Type B pancreatic cell (in vitro differentiated cells): Measurements from ENCODE around the gene SETDB2. TPM values are rescaled to one million over a fixed set of nuclear protein-coding genes. Genes with fewer than 3 reads are reported as not detected.

Experiments
- DNase-seq: peaks from one replicate; pipeline ENCODE4 v3.0.0; 2021; ENCODE audit warnings: mixed read lengths; ENCODE audit not compliant: unreplicated experiment; ENCODE audit errors: extremely low spot score
- H3K27ac Mint-ChIP-seq: 2 replicates; pipeline ENCODE4 v1.8.0; 2021; ENCODE audit warnings: mild to moderate bottlenecking, mixed read lengths
- H3K27me3 Mint-ChIP-seq: 2 replicates; pipeline ENCODE4 v1.8.0; 2021; ENCODE audit warnings: mixed read lengths
- H3K36me3 Mint-ChIP-seq: 2 replicates; pipeline ENCODE4 v1.8.0; 2021; ENCODE audit warnings: mixed read lengths
- H3K4me1 Mint-ChIP-seq: one replicate; pipeline ENCODE4 v1.8.0; 2021; ENCODE audit warnings: mixed read lengths; ENCODE audit not compliant: unreplicated experiment
- H3K4me3 Mint-ChIP-seq: 2 replicates; pipeline ENCODE4 v1.8.0; 2021; ENCODE audit warnings: mild to moderate bottlenecking, mixed read lengths
- H3K9me3 Mint-ChIP-seq: 2 replicates; pipeline ENCODE4 v1.8.0; 2021; ENCODE audit warnings: mixed read lengths
- total RNA-seq: library from RNA; stranded (reverse); gene quantifications from 2 replicates; pipeline ENCODE4 v1.2.1, GENCODE V29; 2021; ENCODE audit warnings: low replicate concordance
- TF ChIP-seq, protein P1 (sequence below): fragments of 200-600 bp; sonication (generic); conservative IDR thresholded peaks from 2 replicates; pipeline ENCODE4 v1.5.0; 2021; ENCODE audit warnings: antibody characterized with exemption, mild to moderate bottlenecking

Gene SETDB2
- total RNA-seq, 1 donor from 2014 or later: 11.8 TPM

DNA sequence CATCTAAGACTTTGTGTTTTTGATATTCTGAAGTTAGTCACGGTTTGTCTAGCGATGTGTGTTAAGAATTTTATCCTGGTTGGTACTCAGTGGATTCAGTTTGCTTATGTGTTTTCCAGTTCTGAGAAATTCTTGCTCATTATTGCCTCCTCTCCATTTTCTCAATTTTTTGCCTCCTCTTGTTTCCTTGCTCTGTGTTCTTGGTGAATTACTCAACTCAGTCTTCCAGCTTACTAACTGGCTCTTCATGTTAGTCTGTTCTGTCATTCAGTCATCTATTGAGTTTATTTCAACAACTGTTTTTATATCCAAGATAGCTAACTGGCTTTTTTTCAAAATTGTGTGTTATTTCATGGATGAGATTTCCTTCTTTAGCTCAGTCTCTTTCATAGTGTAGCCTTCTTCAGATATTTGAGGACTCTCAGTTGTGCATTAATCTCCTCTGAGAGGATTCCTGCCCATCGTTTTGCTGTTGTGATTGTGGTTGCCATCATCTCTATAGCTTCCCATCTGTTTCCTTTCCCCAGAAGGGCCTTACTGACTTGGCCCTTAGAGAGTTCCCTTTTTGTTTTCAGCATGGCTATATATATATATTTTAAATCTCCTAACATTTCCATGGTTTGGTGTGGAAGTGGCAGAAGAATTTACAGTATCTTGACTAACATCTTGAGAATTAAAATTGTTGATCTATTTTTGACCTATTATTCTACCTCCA is 6.2 kb downstream of the SETDB2 start:
- H3K4me3 Mint-ChIP-seq: no peak overlapping the region
- H3K4me1 Mint-ChIP-seq: peaks cover 14% of the 10 kb centered on the region
- peaks cover 8% of the 10 kb centered on the region for H3K36me3 Mint-ChIP-seq
- H3K9me3 Mint-ChIP-seq: no peaks in the 10 kb centered on the region
- DNase-seq: no peak
- no peaks in the 10 kb centered on the region for H3K27me3 Mint-ChIP-seq
- TF ChIP-seq, protein P1, sequence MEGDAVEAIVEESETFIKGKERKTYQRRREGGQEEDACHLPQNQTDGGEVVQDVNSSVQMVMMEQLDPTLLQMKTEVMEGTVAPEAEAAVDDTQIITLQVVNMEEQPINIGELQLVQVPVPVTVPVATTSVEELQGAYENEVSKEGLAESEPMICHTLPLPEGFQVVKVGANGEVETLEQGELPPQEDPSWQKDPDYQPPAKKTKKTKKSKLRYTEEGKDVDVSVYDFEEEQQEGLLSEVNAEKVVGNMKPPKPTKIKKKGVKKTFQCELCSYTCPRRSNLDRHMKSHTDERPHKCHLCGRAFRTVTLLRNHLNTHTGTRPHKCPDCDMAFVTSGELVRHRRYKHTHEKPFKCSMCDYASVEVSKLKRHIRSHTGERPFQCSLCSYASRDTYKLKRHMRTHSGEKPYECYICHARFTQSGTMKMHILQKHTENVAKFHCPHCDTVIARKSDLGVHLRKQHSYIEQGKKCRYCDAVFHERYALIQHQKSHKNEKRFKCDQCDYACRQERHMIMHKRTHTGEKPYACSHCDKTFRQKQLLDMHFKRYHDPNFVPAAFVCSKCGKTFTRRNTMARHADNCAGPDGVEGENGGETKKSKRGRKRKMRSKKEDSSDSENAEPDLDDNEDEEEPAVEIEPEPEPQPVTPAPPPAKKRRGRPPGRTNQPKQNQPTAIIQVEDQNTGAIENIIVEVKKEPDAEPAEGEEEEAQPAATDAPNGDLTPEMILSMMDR: no peak
- H3K27ac Mint-ChIP-seq: no peak overlapping the region

DNA sequence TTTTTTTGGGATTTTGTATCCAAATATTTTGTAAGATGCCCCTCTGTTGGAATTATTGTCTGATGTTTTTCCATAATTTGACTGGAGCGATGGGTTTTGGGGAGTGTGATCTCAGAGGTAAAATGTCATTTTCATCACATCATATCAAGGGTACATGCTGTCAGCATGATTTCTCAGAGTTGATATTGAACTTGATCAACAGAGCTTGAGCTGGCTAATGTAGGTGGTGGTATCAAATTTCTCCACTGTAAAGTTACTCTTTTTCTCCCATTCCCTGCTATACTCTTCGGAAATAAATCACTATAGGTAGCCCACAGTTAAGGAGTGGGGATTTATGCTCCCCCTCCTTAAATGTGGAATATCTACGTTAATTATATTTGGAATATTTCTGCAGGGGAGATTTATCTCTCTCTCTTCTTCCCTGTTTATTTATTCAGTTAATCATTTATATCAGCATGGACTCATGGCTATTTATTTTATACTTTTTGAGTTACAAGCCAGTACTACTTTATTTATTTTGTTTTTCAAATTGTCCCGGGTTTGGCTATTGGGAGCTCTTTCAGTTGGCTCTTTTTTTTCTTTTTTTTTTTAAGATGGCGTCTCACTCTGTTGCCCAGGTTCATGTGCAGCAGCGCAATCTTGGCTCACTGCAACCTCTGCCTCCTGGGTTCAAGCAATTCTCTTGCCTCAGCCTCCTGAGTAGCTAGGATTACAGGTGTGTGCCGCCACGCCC is 8.8 kb downstream of the SETDB2 start:
- Mint-ChIP-seq H3K27me3 (no peaks in the 10 kb centered on the region), H3K4me1 (no peaks in the 10 kb centered on the region), H3K27ac (no peak overlapping the region), H3K36me3 (peaks cover 8% of the 10 kb centered on the region), H3K4me3 (no peak overlapping the region), H3K9me3 (no peaks in the 10 kb centered on the region)
- no peak for DNase-seq
- TF ChIP-seq, protein P1: no peak

DNA sequence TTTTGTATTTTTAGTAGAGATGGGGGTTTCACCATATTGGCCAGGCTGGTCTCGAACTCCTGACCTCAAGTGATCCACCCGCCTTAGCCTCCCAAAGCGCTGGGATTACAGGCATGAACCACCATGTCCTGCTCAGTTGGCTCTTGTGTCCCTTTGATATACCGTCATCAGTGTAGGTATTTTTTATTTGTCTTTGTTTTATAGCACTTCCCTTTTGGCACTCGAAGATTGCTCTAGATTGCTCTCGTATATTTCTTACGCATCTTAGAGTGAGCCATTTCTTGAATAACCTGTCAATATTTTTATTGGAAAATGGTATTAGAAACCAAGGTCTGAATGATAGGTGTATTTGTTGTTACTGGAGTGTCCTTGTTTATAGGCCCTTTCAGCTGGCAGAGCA is 9.4 kb downstream of the SETDB2 start:
- TF ChIP-seq, protein P1: no peak

DNA sequence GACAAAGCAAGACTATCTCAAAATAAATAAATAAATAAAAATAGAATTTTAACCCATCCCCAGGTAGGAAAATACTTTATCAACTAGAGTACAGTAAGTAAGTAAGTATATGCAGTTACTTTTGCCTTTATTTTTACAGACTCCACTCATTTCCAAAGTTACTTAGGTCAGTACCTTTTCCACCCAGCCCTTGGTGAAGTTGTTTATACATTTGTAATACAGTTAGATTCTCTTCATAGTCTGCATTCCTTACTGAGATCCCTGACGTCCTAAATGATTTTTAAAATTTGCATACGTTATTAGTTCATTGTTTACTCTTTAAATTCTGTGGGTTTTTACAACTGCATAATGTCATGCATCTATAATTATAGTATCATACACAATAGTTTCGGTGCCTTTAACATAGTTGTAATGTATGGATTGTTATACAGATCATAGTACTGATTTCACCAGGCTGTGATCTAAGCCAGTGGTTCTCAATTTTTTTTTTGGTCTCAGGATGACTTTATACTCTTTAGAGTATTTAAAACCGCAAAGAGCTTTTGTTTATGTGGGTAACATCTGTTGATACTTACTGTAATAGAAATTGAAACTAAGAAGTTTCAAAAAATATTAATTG is 10.4 kb downstream of the SETDB2 start:
- H3K4me3 Mint-ChIP-seq: no peak overlapping the region
- H3K27ac Mint-ChIP-seq: no peak overlapping the region
- H3K4me1 Mint-ChIP-seq: no peaks in the 10 kb centered on the region
- no peak for DNase-seq
- H3K27me3 Mint-ChIP-seq: no peaks in the 10 kb centered on the region
- H3K36me3 Mint-ChIP-seq: peaks cover 13% of the 10 kb centered on the region
- no peaks in the 10 kb centered on the region for H3K9me3 Mint-ChIP-seq
- TF ChIP-seq, protein P1: no peak

More for the DNA sequence above, 9.4 kb downstream of the SETDB2 start:
- no peak for DNase-seq
- H3K9me3 Mint-ChIP-seq: no peaks in the 10 kb centered on the region
- peaks cover 11% of the 10 kb centered on the region for H3K36me3 Mint-ChIP-seq
- no peak overlapping the region for H3K4me3 Mint-ChIP-seq
- no peak overlapping the region for H3K27ac Mint-ChIP-seq
- H3K4me1 Mint-ChIP-seq: no peaks in the 10 kb centered on the region
- H3K27me3 Mint-ChIP-seq: no peaks in the 10 kb centered on the region

DNA sequence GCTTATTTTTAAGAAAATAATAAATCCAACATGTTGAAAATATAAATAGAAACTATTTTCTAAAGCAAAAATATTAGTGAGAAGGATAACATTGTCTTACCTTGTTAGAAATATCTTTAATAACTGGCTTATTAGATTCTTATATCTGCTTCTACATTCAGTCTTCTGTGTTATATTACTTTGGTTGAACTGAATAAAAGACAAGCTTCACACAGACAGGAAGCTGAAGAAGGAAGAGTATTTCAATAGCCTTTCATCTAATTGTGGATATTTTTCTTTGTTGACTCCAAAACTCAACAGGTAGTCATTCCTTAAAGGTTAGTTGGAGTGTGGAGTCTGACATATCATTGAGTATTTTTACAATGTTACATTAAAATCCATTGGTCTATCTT is 10.9 kb downstream of the SETDB2 start:
- H3K27me3 Mint-ChIP-seq: no peaks in the 10 kb centered on the region
- H3K4me3 Mint-ChIP-seq: no peak overlapping the region
- DNase-seq: no peak
- peaks cover 13% of the 10 kb centered on the region for H3K36me3 Mint-ChIP-seq
- no peaks in the 10 kb centered on the region for H3K9me3 Mint-ChIP-seq
- H3K27ac Mint-ChIP-seq: no peak overlapping the region
- H3K4me1 Mint-ChIP-seq: no peaks in the 10 kb centered on the region
- TF ChIP-seq, protein P1: no peak
